ENCODE data around the gene TRAPPC1.

Gene TRAPPC1

GRCh38 chr17:7929158-7930023 lies 2.4 kb downstream of the TRAPPC1 start, which contains the start of gene KCNAB3:
TSS of gene KCNAB3 (minus strand) at chr17:7929856. CDS start at chr17:7929435, 421 bp downstream.
- no peak within 1 kb of the TSS for H3K4me3 ChIP-seq (ENCODE audit: low read depth, low read length)
- DNase-seq (ENCODE audit: low read depth) = peak; percentile 84
- TF ChIP-seq CTCF (IDR thresholded peaks at IDR 0.05; ENCODE audit: insufficient read depth, low read depth, low read length, missing control alignments) = no peak

DNA sequence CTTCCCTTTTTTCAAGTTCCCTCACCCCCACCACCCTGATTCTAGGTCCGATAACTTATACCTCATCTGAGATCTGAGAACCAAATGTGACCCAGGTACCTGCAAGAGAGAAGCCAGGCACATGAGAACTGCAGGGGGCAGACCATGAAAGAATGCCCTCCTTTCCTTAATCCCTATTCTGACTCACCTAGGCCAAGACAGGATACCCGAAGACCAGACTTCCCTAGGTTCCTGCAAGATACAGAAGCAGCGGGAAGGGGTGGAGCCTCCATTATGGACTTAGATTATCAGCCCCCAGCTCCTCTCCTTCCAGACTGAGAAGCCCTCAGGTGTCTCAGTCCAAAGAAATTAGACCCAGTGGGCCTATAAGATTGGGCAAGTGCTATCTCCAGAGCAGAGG lies 4.2 kb downstream of the TRAPPC1 start:
- TF ChIP-seq CTCF (IDR thresholded peaks at IDR 0.05; ENCODE audit: insufficient read depth, low read depth, low read length, missing control alignments) = no peak
- no peak overlapping the region for H3K4me3 ChIP-seq (ENCODE audit: low read depth, low read length)
- DNase-seq (ENCODE audit: low read depth) = no peak

GRCh38 chr17:7922845-7923628 lies 8.7 kb downstream of the TRAPPC1 start:
- peak; percentile 72 for DNase-seq (ENCODE audit: low read depth)

GRCh38 chr17:7922269-7922844 lies 9.4 kb downstream of the TRAPPC1 start:
- no peak for DNase-seq (ENCODE audit: low read depth)
- TF ChIP-seq CTCF (IDR thresholded peaks at IDR 0.05; ENCODE audit: insufficient read depth, low read depth, low read length, missing control alignments) = no peak
- peak overlapping the region; percentile 24 for H3K4me3 ChIP-seq (ENCODE audit: low read depth, low read length)

More at GRCh38 chr17:7922845-7923628, 8.7 kb downstream of the TRAPPC1 start:
- no peak for TF ChIP-seq CTCF (IDR thresholded peaks at IDR 0.05; ENCODE audit: insufficient read depth, low read depth, low read length, missing control alignments)
- H3K4me3 ChIP-seq (ENCODE audit: low read depth, low read length) = peak overlapping the region; percentile 24

DNA sequence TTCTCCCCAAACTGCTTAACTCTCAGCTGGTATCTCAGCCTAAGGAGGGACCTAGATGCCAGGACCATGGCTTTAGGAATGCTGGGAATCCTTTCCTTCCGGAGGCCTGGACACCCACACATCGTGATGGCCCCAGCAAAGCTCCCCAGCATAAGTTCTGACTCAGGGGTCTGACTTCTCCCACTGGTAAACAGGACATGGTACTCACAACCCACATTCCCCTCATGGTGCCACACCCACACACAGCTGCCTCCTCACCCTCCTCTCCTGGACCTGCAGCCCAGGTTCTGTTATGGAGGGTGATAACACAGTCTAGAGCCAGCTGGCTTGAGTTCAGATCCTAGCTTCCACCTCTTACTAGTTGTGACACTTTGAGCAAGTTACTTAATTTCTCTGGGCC lies 14.9 kb downstream of the TRAPPC1 start:
- no peak overlapping the region for H3K4me3 ChIP-seq (ENCODE audit: low read depth, low read length)
- no peak for TF ChIP-seq CTCF (IDR thresholded peaks at IDR 0.05; ENCODE audit: insufficient read depth, low read depth, low read length, missing control alignments)
- no peak for DNase-seq (ENCODE audit: low read depth)

- peak overlapping the region; percentile 52 for H3K4me3 ChIP-seq (ENCODE audit: low read depth, low read length)
- DNase-seq (ENCODE audit: low read depth) = no peak
- no peak for TF ChIP-seq CTCF (IDR thresholded peaks at IDR 0.05; ENCODE audit: insufficient read depth, low read depth, low read length, missing control alignments)
These were observed 15.4 kb downstream of the TRAPPC1 start for GRCh38 chr17:7916385-7916682.

All from GM12865 (cell line).